Measurements from ENCODE around the gene CPSF3.

CPSF3 gene

DNA sequence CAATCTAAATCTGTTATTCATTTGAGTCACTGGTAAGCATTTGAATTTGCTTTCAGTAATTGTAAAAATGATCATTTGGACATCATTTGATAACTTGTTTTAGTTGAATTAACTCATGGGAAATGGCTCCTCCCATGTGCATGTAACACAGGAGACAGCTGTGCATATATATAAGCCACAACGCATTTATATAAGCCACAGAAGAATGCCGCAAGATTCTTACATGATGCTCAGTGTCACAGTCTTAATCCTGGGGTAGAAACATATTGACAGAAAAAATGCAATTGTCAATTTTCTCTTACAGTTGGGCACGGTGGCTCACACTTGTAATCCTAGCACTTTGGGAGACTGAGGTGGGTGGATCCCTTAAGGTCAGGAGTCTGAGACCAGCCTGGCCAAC is 37.6 kb downstream of the CPSF3 start:
- POLR2A ChIA-PET, result no interaction called here

GRCh38 chr2:9462313-9462712 is 38.9 kb downstream of the CPSF3 start:
- CTCF ChIA-PET, result no interaction called here
- POLR2A ChIA-PET, result no interaction called here
- H3K4me3 ChIP-seq (ENCODE audit: low read depth, low read length), result no peak overlapping the region
- TF ChIP-seq, protein P1, sequence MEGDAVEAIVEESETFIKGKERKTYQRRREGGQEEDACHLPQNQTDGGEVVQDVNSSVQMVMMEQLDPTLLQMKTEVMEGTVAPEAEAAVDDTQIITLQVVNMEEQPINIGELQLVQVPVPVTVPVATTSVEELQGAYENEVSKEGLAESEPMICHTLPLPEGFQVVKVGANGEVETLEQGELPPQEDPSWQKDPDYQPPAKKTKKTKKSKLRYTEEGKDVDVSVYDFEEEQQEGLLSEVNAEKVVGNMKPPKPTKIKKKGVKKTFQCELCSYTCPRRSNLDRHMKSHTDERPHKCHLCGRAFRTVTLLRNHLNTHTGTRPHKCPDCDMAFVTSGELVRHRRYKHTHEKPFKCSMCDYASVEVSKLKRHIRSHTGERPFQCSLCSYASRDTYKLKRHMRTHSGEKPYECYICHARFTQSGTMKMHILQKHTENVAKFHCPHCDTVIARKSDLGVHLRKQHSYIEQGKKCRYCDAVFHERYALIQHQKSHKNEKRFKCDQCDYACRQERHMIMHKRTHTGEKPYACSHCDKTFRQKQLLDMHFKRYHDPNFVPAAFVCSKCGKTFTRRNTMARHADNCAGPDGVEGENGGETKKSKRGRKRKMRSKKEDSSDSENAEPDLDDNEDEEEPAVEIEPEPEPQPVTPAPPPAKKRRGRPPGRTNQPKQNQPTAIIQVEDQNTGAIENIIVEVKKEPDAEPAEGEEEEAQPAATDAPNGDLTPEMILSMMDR (IDR thresholded peaks at IDR 0.05; ENCODE audit: insufficient read depth, low read length, missing control alignments), result no peak
- no peak for DNase-seq (ENCODE audit: low read depth, low spot score)

More for the DNA sequence above, 37.6 kb downstream of the CPSF3 start:
- H3K4me3 ChIP-seq (ENCODE audit: low read depth, low read length), result no peak overlapping the region
- CTCF ChIA-PET, result no interaction called here
- no peak for DNase-seq (ENCODE audit: low read depth, low spot score)
- TF ChIP-seq, protein P1 (IDR thresholded peaks at IDR 0.05; ENCODE audit: insufficient read depth, low read length, missing control alignments), result no peak

GRCh38 chr2:9462886-9463697 is 39.6 kb downstream of the CPSF3 start:
- no peak overlapping the region for H3K4me3 ChIP-seq (ENCODE audit: low read depth, low read length)
- DNase-seq (ENCODE audit: low read depth, low spot score), result no peak
- TF ChIP-seq, protein P1 (IDR thresholded peaks at IDR 0.05; ENCODE audit: insufficient read depth, low read length, missing control alignments), result no peak
- POLR2A ChIA-PET, result no interaction called here
- CTCF ChIA-PET, result no interaction called here

DNA sequence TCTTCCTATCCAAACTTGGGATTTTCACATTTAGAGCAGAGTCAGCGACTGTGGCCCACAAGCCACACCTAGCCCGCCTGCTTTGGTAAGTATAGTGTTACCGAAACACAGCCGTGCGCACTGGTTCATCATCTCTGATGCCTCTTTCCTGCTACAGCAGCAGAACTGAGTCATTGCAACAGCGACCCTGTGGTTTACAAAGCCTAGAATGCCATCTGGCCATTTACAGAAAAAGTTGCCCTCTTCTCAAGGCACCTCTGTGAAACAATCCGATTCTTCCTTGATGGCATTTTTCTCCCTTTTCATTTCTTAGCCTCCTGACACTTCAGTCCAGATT is 40.2 kb downstream of the CPSF3 start:
- ChIA-PET CTCF (no interaction called here), POLR2A (no interaction called here)
- DNase-seq (ENCODE audit: low read depth, low spot score), result no peak
- no peak overlapping the region for H3K4me3 ChIP-seq (ENCODE audit: low read depth, low read length)
- TF ChIP-seq, protein P1 (IDR thresholded peaks at IDR 0.05; ENCODE audit: insufficient read depth, low read length, missing control alignments), result no peak

GRCh38 chr2:9465170-9465569 is 41.7 kb downstream of the CPSF3 start:
- CTCF ChIA-PET, result interaction anchor here (0.6 kb wide), 1 partner anchor 502 kb away, joined by 3 read pairs; no protein-coding TSS in a partner anchor
- DNase-seq (ENCODE audit: low read depth, low spot score), result no peak
- POLR2A ChIA-PET, result no interaction called here
- TF ChIP-seq, protein P1 (IDR thresholded peaks at IDR 0.05; ENCODE audit: insufficient read depth, low read length, missing control alignments), result no peak
- no peak overlapping the region for H3K4me3 ChIP-seq (ENCODE audit: low read depth, low read length)

DNA sequence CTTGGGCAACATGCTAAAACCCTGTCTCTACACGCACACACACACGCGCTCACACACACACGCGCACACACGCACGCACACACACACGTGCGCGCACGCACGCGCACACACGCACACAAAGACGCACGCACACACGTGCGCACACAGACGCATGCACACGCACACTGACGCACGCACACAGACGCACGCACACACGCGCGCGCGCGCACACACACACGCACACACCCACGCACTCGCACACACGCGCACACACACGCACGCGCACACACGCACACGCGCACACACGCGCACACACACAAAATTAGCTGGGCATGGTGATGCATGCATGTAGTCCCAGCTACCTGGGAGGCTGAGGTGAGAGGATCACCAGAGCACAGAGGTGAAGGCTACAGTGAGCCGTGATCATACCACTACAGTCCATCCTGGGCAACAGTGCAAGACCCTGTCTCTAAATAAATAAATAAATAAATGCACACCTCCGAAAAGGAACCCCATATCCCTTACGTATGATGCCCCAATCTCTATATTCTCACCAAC is 42.8 kb downstream of the CPSF3 start:
- no peak for DNase-seq (ENCODE audit: low read depth, low spot score)
- TF ChIP-seq, protein P1 (IDR thresholded peaks at IDR 0.05; ENCODE audit: insufficient read depth, low read length, missing control alignments), result no peak
- CTCF ChIA-PET, result no interaction called here
- H3K4me3 ChIP-seq (ENCODE audit: low read depth, low read length), result no peak overlapping the region
- POLR2A ChIA-PET, result no interaction called here

Measured in AG04449 (cell line).